ENCODE data around the gene DCDC1.
"Not testable (repeated sequence)": the region's sequence is repeated elsewhere in the genome, so short reads cannot be mapped to it uniquely, and the experiment has no call there.

The DCDC1 gene

DNA sequence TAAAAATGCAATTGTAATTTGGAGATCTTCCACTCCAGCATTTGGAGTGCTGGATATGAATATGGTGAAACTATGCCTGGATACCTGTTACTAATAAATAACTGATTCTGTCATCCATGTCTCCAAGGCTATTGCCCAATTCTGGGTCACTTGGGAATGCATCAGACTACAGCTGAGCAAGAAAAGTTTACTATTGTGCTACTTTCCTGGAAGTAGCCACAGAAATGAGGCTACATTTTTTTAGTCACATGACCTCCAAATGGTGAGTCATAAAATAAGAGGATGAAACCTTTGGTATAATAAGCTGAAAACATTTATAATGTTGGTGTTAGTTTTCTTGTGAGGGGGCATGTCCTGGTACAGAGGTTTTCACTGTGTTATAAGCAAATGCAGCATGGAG, 44.4 kb downstream of the DCDC1 start:
- DNase-seq, result no peak

DNA sequence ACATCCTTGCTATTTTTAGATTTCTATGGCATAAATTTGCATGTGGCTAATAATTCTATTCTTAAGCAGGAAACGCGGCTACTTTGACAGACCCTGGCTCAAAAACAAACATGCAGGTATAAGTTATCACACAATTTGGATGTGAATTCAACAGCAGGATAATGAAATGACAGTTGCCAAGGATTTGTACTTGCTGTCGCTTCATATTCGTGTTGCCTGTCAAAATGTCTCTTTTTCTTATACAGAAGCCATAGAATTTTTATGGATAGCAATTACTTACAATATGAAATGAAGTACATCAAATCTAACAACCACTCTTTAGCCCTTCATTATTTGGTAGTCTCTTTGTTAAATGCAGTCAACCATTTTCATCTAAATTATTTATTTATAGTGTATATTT, 46.4 kb downstream of the DCDC1 start:
- no peak for DNase-seq

DNA sequence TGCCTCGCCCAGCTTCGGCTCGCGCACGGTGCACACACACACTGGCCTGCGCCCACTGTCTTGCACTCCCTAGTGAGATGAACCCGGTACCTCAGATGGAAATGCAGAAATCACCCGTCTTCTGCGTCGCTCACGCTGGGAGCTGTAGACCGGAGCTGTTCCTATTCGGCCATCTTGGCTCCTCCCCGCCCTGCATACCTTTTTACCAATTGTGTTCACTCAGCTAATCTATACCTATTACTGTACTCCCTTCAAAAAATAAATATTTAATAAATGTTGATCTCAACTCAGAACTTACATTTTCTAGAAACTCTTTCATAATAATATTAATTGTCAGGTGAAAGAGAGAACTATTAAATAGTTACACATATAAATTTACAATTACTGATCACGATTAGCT, 48.0 kb downstream of the DCDC1 start:
- DNase-seq, result not testable (repeated sequence)

DNA sequence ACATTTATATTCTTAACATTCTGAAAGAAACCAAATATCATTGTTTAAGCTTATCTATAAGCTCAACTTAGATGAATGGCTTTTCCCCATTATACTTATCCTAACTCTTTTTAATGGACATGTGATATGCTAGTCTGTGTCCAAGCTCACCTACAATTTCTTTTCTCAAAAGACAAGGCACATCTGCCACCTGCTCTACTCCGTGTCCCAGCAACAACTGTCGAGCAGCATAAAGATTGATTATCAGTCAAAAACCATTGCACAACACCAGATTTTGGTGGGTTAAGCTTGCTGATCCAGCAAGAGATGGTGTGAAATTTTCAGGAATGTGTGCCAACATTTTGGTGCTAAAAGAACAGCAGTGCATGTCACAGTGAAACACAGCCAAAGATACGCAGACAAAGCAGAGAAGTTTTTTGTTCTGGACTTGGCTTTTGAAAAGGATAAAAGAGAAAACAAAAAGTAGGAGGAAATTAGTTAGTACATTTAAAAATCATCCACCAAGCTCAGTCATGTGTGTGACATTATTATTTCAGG, 65.8 kb downstream of the DCDC1 start:
- no peak for DNase-seq

DNA sequence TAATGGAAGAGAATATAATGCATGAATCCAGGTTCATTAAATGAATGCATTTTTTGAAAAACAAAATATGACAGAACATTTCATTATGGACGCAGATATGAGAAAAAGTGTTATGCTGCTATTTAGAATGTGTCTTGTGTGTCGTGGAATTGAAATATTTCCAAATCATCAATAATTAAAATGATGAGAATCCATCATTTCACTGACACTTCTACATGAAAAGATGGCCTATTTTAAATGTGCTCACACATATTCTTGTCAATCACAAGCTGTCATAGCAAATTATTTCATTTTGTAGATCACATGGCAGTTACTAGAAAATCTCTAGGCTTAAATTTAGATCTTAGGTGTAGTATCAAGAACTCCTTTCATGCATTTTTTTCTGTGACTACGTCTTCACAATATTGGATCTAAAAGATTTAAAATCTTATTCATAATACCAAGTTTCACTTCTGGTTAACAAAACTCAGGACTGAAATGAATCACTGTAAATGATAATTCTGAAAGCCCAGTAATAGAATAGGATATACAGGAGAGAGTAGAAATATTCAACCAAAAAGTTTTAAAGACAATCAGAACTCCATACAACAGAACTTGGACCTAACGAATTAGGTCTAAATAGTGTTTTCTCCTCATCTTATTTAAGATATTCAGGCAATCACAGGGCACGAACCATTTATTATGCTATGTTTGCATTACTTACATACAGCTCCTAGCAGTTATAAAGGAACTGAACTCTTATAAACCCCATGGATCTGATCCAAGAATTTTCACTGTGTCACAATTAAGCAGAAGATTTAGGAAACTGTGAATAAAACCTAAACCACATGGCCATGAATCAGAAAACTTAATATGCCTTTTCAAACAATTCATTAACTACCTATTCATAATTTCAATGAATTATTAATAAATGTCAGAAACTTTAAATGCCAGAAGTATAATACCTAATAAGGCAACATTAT, 67.7 kb downstream of the DCDC1 start:
- no peak for DNase-seq

DNA sequence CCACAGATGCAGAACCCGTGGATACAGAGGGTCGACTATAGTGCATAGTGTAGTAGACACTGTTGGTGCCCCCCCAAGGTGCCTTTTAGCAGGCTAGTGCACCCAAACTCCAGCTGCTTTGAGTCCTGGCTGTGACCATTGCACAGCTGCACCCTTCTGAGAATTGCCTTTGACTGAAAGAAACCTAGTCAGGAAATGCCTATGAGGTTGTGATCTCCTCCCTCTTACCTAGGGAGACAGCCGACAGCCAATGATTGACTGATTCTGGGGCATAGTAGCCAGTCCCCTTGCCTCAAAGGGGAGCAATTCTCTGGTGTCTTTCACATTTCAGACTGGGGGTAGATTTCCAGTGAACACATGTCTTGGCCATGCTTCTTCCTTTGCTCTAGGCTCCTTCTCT, 74.2 kb downstream of the DCDC1 start:
- no peak for DNase-seq

DNA sequence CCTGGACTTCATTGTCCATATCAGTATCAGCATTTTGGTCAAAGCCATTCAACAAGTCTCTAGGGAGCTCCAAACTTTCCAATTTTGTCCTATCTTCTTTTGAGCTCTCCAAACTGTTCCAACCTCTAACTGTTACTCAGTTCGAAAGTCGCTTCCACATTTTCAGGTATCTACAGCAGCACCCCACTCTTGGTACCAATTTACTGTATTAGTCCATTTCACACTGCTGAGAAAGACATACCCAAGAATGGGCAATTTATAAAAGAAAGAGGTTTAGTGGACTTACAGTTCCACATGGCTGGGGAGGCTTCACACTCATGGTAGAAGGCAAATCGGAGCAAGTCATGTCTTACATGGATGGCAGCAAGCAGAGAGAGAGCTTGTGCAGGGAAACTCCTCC, 96.0 kb downstream of the DCDC1 start:
- not testable (repeated sequence) for DNase-seq

DNA sequence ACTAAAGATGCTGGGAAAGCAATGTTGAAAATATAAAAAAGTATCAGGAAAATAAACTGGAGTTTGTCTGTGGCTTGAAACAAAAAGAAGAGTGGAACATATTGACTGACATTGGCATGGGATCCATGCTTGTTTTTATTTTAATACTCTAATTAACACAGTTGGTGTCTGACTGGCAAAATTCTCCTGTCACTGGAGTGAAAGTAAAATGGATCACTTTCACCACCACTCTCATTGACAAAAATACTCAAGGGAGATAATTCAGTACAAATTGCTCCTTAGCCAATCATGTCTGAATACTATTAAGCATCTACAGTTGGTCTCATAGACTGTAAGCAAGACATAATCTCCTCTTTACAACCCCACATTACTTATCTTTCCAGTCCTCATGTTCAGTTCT, 101.8 kb downstream of the DCDC1 start:
- no peak for DNase-seq

DNA sequence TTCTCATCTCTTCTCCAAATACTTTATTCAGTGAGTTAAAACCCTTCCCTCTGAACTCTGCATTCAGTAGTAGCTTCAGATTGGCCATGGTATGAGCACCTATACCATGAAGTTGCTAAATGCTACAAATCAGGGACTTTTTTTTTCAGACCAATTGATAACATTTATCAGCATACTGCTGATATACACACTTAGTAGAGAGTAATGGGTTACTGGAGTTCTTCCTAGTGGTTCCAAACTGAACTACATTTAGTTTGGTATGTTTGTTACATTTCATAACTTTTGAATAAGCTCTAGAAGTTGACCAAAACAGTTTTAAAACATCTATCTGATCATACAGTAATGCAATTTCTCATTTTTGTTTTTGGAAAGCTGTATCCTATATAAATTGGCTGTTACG, 104.7 kb downstream of the DCDC1 start:
- no peak for DNase-seq

DNA sequence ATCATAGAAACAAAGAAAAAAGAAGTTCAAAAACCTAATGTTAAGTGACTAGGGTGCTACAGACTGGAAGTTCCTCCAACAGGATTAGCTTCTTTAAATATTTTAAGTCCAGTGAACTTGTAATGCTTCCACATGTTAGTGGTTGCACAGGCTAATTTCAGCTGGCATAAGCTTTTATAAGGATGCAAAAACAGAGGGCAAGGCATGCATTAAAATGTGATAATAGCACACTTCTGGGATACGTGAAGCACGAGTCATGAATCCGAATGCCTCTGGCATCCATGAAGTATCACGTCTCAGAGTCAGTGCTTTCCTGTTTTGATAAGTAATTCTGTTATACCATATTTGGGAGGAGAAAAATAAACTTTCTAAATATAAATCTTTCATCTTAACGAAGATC, 106.8 kb downstream of the DCDC1 start:
- DNase-seq, result no peak

DNA sequence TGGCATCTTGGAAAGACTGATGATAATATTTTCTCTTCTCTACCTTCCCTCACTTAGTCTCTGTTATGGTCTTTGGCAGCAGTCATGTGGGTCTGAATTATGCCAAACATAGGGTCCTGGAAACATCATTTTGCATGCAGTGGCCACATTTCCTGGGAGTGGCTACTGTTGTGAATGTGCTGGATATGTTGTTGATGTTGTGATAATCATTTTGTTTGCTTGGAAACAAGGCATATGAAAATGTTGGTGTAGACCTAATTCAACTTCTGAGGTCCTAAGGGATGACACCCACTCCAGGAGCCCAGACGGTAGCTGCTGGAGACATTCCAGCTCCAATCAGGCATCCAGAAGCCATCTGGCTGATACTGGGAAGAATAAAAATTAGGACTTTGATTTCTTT, 109.7 kb downstream of the DCDC1 start:
- DNase-seq, result no peak

DNA sequence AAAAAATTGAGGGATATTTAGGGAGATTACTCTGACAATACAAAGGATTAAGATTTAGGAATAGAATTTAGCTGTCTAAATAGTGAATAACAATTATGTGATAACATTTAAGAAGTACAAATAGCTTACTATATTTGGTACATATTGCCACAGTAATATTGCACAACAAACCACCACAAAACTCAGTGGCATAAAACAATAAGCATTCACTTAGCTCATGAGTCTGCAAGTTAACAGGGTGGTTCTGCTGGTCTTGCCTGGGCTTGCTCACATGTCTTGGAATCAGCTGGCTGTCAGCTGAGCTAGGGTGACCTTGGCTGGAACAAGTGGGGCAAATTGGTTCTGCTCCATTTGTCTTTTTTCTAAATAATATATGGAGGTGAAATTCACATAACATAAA, 115.1 kb downstream of the DCDC1 start:
- no peak for DNase-seq

DNA sequence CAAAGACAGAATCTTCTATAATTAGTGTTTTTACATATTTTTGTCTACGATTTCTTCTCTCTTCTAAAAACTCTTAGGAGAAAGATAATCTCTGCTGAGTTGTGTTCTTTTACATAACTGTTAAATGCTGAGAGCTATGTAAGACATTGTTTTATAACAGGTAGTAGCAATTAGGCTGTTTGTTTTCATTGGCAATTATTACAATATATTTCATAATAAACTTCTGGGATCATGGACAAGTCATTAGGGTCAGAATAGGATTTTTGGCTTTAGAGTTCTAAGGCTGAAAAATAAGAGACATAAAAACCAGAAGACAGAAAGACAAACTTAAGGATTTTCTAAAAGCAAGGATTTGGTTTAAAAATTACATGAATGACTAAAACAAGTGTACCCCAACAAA, 120.8 kb downstream of the DCDC1 start:
- DNase-seq, result no peak

DNA sequence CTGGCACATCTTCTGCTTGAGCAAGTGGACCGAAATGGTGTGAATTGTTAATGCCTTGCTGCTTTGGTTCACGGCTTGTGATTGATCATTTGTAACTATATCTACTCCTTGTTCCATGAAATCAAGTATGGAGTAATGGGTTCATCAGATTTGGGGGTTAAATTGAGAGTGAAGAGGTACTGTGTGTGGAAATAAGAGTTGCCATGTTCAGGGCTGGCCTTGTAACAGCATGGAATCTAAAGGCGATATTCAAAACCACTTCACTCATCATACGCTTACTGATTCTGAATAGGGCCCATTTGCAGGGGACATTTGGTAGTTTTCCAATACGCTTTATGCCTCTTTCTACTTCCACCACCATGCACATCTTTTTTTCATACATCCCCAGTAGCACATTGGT, 122.2 kb downstream of the DCDC1 start:
- no peak for DNase-seq

DNA sequence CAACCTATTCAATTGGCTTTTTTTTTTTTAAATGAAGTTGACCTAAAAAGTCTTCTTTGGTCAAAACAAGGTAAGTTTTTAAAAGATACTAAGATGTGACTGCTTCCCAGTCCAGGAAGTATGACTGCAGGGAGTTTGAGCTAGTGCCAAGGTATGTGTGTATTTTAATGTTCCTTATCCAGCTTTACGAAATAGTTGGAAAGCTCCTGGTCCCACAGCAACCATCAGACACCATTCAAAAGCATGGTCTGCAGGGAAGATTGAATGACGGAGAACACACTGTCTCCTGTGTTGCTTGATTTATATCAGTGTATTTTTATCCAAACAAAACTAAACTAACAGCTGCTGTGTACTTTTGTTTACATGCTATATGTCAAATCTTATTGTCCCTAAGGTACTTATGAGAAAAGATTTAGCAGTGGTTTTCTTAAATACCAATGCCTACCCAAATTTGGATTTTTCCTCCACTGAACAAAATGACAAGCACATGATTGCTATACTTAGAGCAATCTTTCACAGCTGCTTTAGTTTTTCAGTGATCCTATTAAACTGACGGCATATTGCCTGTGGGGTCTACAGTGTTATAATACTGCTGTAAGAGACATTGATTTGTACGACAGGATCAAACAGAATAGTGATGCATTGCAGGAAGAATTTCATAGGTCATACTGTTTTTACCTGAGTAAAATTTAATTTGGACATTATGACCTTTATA, 122.9 kb downstream of the DCDC1 start:
- no peak for DNase-seq

DNA sequence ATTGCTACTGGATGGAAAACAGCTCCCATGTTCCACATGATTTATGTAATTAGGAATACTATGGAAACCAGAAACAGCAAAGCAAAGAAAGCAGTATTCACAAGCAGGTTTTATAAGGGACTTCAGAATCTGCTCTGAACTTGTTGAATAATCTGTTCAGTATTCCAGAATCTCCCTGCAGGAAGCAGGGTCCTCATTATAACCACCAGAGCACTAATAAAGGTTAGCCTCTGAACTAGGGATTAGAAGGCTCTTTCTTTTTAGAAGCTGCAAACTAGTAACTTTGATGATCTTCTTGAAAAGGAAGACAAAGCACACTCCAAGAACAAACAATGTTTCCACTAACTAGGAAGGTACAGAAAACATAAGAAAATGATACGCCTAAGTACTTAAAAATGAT, 125.8 kb downstream of the DCDC1 start:
- no peak for DNase-seq

DNA sequence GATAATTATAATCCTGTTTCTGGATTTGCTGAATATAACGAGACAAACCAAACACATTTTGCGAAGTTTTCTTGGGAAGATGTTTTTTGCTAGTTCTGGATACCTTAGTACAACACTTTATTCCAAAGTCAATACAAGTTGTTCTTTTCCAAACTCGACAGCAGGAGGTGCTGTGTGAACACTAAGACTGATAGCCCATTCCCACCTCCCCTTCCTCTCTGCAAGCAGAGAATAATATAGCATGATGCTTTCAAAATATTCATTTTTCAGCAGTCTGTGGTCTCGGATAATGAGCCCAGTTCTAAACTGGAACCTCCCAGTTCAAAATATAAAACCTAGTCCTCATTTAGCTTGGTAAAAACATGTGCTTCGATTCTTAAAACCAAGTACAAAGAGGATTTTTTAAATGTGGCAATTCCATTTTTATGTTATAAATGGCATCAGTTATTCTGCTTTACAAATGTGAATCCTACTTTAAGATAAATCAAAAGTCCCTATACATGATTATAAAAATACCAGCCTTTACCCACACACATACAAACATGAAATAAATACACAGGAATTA, 129.1 kb downstream of the DCDC1 start:
- DNase-seq, result no peak

DNA sequence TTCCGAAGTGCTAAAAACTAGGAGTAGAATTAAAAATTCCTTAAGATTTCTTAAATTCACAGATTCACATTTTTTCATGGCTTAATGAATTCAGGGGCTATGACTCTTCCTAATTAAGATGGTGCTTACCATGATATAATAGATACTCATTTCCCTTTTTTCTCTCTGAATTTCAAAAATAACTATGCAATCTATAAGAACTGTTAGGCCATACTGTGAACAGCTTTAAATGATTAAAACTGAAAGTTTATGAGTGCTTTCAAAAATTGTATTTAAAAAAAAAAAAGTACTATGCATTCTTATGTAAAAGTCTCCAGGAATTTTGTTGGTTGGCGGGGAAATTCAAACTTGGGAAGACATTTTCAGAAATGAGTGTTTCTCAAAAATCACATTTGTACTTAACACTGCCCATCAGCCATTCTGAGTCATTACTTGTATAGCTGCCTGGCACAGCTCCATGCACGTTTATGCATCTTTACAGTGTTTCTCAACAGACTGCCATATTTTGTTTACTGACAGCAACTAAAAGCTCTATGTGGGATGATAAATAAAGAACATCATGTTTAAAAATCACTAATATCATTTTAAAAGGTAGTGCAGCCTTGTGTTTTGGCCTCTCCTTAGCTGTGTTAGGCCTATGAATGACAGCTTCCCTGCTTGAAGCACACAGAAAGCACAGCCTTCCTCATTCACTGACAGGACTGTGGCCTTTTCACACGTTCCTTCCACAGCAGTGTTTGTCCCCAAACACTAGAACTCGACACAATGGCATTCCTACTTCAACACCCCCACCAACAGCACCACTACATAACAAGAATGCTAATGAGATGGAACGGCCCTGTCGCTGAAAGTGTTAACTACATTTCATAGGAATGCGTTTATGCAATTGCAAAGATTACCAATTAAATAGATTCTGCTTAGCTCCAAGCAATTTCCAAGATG, 131.4 kb downstream of the DCDC1 start:
- DNase-seq, result peak; percentile 52

DNA sequence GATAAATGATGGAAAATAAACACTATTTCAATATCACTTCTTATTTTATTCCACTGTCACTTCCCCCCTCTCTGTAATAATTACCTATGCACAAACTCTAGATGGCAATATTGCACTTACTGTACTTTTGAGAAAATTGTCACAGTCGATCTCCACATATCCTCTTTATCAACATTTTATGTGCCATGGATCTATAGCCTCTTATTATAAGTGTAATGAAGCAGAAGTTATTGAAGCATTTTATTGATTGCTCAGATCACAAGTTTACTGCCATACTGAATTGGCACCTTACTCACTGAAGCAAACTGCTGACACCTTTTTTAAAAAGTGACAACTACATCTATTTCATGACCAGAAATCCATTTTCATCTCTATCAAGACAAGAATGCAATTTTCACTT, 133.4 kb downstream of the DCDC1 start:
- no peak for DNase-seq

DNA sequence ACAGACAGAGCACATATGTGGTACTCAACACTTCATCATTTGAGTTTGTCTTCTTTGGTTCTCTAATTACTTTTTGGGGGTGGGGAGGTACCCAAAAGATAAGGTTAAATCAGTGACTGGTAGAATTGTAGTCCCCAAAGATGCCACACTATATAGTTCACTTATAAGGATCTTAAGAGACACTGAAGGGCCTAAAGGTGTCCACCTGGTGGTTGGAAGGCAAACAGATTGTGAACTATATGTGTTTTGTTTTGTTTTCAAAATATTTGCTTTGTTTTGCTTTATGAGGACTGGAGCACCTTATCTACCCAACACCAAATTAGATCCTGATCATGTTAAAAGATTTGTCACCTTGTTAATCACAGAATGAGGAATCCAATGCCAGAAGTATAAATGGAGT, 136.1 kb downstream of the DCDC1 start:
- no peak for DNase-seq

DNA sequence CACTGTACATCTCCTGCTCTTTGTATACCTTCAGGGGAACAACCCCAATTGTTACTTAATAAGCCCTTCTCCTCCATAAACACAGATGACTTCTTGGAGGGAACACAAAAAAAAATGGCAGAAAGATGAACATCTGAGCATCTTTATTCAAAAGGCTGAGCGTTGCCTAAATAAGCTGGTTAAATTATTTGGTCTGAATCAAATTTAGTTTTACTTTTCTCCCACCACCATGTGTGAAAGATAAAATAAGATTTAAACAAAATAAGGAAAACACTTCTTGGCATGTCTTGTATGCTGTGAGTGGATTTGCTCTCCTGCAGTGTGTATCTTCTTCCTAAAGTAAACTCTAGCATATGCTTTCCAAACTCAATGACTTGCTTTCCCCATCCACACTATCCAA, 137.9 kb downstream of the DCDC1 start:
- DNase-seq, result no peak

DNA sequence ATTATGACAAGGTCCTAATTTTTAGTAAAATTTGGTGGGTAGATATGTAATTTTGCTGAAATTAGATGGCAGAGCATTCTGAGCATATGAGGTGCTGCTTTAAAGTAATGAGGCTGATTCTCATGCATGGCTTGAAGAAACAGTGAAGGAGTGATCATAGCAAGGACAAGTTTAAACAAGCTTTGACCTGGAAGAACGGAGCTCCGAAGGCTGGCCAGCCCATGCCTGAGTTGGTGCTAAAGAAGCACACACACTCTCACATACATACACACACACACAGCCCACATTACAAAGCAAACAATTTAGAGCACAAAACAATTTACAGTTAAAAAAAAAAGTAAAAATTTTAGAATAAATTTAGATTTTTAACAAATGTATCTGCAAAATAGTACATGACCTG, 150.7 kb downstream of the DCDC1 start:
- DNase-seq, result no peak

DNA sequence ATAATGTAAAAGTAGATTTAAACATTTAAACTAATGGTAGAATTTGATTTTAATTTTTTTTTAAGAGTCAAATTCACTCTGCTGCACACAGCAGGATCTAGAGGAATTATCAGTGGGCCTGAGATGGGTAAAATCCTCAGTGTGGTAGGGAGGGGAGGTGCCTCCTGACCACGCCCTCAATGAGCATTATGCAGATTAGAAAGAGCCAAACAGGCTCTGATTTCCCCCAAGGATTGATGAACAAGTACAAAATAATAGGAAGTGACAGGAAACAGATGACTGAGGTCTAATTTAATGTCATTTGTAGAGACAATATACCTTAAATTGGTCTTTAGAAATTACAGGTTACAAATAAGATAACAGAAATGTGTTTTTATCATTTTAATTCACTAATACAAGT, 155.2 kb downstream of the DCDC1 start:
- no peak for DNase-seq
